ENCODE measurements around the gene SUSD6. TPM values are rescaled to one million over a fixed set of nuclear protein-coding genes. Genes with fewer than 3 reads are reported as not detected.

The SUSD6 gene
- polyA plus RNA-seq, 1 of the 3 experiments (the other 2 are of a cell fraction), result 8.5 TPM

DNA sequence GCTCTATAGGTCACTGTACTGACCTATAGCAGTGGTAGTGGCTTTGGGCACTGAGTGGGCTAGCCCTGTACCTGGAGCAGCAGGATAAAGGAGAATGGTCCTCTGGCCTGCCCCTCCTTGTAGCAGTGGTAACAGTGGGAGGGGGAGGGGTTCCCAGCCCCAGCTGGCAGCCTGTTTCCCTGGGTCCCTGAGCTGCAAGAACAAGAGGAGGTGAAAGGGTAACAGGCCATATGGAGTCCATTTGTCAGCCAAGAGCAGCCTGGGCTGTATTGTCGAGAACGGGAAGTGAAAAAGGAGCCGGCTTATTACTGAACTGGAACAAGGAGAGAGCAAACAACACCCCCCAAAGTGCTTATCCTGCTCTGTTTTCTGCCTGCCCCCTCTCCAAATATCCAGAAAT, 81.7 kb downstream of the SUSD6 start:
- ChIA-PET POLR2A (no interaction called here), CTCF (interaction anchor here (1.4 to 1.9 kb wide), 2 partner anchors 80 to 108 kb away, joined by 3 to 9 read pairs; no protein-coding TSS in a partner anchor)
- H4K20me1 ChIP-seq (ENCODE audit: insufficient read depth), result no peaks in the 10 kb centered on the region
- no peak overlapping the region for H2AFZ ChIP-seq (ENCODE audit: low read depth)
- no peak overlapping the region for H3K9ac ChIP-seq
- no peaks in the 10 kb centered on the region for H3K27me3 ChIP-seq (ENCODE audit: insufficient read depth)
- no peak for DNase-seq
- no peaks in the 10 kb centered on the region for H3K36me3 ChIP-seq (replicated peaks in 1 of 2; ENCODE audit: control insufficient read depth in 1 of 2, insufficient read depth in 2 of 2, low read length in 1 of 2)
- H3K4me1 ChIP-seq (ENCODE audit: control insufficient read depth in 1 of 2, insufficient read depth in 2 of 2, low read depth in 1 of 2, low read length in 1 of 2), result peaks cover 9 to 53% of the 10 kb centered on the region in 2 experiments; a peak in 3 of 4 replicates
- WGBS (ENCODE audit: low lambda C conversion rate), result 94% methylated on average over 3 of the region's 3 CpGs
- H3K79me2 ChIP-seq (ENCODE audit: insufficient read depth), result no peaks in the 10 kb centered on the region
- TF ChIP-seq RXRA (IDR thresholded peaks at IDR 0.05; ENCODE audit: borderline replicate concordance, low read depth), result no peak
- TF ChIP-seq NFIC (IDR thresholded peaks at IDR 0.05; ENCODE audit: borderline replicate concordance), result no peak
- TF ChIP-seq, protein P1, sequence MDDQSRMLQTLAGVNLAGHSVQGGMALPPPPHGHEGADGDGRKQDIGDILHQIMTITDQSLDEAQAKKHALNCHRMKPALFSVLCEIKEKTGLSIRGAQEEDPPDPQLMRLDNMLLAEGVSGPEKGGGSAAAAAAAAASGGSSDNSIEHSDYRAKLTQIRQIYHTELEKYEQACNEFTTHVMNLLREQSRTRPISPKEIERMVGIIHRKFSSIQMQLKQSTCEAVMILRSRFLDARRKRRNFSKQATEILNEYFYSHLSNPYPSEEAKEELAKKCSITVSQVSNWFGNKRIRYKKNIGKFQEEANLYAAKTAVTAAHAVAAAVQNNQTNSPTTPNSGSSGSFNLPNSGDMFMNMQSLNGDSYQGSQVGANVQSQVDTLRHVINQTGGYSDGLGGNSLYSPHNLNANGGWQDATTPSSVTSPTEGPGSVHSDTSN (IDR thresholded peaks at IDR 0.05), result no peak
- TF ChIP-seq, protein P2, sequence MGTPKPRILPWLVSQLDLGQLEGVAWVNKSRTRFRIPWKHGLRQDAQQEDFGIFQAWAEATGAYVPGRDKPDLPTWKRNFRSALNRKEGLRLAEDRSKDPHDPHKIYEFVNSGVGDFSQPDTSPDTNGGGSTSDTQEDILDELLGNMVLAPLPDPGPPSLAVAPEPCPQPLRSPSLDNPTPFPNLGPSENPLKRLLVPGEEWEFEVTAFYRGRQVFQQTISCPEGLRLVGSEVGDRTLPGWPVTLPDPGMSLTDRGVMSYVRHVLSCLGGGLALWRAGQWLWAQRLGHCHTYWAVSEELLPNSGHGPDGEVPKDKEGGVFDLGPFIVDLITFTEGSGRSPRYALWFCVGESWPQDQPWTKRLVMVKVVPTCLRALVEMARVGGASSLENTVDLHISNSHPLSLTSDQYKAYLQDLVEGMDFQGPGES (IDR thresholded peaks at IDR 0.05; ENCODE audit: low read depth, low read length), result no peak
- no peak for TF ChIP-seq RCOR1 (IDR thresholded peaks at IDR 0.05; ENCODE audit: low read length)
- TF ChIP-seq FOXJ3 (CRISPR knock-in tag; IDR thresholded peaks at IDR 0.05), result no peak
- TF ChIP-seq CHD2 (IDR thresholded peaks at IDR 0.05; ENCODE audit: low read length, partially characterized antibody), result no peak
- TF ChIP-seq, protein P3, sequence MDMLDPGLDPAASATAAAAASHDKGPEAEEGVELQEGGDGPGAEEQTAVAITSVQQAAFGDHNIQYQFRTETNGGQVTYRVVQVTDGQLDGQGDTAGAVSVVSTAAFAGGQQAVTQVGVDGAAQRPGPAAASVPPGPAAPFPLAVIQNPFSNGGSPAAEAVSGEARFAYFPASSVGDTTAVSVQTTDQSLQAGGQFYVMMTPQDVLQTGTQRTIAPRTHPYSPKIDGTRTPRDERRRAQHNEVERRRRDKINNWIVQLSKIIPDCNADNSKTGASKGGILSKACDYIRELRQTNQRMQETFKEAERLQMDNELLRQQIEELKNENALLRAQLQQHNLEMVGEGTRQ (IDR thresholded peaks at IDR 0.05; ENCODE audit: borderline replicate concordance, low read depth, low read length), result no peak
- no peak for TF ChIP-seq TAF1 (IDR thresholded peaks at IDR 0.05; ENCODE audit: borderline replicate concordance, low read depth, low read length)
- TF ChIP-seq FOSL2 (IDR thresholded peaks at IDR 0.05; ENCODE audit: borderline replicate concordance, low read depth), result no peak
- TF ChIP-seq JUND (IDR thresholded peaks at IDR 0.05), result no peak
- no peak for TF ChIP-seq GABPA (IDR thresholded peaks at IDR 0.05; ENCODE audit: low read depth)
- TF ChIP-seq RFX5 (IDR thresholded peaks at IDR 0.05; ENCODE audit: low read length), result no peak
- TF ChIP-seq TEAD4 (IDR thresholded peaks at IDR 0.05; ENCODE audit: borderline replicate concordance, insufficient read depth), result no peak
- TF ChIP-seq, protein P4, sequence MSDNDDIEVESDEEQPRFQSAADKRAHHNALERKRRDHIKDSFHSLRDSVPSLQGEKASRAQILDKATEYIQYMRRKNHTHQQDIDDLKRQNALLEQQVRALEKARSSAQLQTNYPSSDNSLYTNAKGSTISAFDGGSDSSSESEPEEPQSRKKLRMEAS (IDR thresholded peaks at IDR 0.05; ENCODE audit: low read depth), result no peak
- TF ChIP-seq RAD21 (IDR thresholded peaks at IDR 0.05; ENCODE audit: low read length), result no peak
- TF ChIP-seq GATA2 (CRISPR knock-in tag; IDR thresholded peaks at IDR 0.05), result no peak
- TF ChIP-seq MEF2A (IDR thresholded peaks at IDR 0.05; ENCODE audit: borderline replicate concordance, low read depth), result no peak
- TF ChIP-seq, protein P5, sequence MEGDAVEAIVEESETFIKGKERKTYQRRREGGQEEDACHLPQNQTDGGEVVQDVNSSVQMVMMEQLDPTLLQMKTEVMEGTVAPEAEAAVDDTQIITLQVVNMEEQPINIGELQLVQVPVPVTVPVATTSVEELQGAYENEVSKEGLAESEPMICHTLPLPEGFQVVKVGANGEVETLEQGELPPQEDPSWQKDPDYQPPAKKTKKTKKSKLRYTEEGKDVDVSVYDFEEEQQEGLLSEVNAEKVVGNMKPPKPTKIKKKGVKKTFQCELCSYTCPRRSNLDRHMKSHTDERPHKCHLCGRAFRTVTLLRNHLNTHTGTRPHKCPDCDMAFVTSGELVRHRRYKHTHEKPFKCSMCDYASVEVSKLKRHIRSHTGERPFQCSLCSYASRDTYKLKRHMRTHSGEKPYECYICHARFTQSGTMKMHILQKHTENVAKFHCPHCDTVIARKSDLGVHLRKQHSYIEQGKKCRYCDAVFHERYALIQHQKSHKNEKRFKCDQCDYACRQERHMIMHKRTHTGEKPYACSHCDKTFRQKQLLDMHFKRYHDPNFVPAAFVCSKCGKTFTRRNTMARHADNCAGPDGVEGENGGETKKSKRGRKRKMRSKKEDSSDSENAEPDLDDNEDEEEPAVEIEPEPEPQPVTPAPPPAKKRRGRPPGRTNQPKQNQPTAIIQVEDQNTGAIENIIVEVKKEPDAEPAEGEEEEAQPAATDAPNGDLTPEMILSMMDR (IDR thresholded peaks at IDR 0.05), result no peak
- no peaks in the 10 kb centered on the region for H3K9me2 ChIP-seq
- no peak overlapping the region for H3K4me3 ChIP-seq (ENCODE audit: low read depth in 2 of 2, low read length in 1 of 2)
- H3K4me2 ChIP-seq, result no peak overlapping the region
- H3F3A ChIP-seq (replicated peaks; ENCODE audit: insufficient read depth), result no peaks in the 10 kb centered on the region
- peak overlapping the region in 1 of 2 experiments; percentile 44; a peak in 1 of 4 replicates for H3K27ac ChIP-seq (ENCODE audit: low read depth in 2 of 2, low read length in 1 of 2)
- no peaks in the 10 kb centered on the region for H3K9me3 ChIP-seq
